Measurements from ENCODE around the gene CACNA1I.

CACNA1I gene

DNA sequence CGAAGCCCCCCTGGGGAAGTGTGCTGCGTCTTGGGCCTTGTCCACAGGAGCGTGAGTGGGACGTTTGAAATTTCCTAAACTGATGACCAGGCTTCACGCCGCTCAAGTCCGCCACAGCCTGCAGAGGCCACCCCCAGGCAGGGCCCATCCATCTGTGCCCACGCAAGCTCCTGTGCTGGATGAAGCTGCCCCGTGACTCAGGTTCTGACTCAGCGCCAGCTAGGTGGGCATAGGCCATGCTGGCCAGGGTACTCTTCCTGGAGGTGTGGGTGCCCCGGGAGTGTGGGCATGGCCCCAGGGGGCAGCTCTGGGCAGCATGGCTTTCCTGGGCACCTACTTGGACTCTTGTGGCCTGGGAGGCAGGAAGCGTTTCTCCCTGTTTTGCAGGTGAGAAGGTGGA, 134.8 kb downstream of the CACNA1I start:
- no peak for DNase-seq

DNA sequence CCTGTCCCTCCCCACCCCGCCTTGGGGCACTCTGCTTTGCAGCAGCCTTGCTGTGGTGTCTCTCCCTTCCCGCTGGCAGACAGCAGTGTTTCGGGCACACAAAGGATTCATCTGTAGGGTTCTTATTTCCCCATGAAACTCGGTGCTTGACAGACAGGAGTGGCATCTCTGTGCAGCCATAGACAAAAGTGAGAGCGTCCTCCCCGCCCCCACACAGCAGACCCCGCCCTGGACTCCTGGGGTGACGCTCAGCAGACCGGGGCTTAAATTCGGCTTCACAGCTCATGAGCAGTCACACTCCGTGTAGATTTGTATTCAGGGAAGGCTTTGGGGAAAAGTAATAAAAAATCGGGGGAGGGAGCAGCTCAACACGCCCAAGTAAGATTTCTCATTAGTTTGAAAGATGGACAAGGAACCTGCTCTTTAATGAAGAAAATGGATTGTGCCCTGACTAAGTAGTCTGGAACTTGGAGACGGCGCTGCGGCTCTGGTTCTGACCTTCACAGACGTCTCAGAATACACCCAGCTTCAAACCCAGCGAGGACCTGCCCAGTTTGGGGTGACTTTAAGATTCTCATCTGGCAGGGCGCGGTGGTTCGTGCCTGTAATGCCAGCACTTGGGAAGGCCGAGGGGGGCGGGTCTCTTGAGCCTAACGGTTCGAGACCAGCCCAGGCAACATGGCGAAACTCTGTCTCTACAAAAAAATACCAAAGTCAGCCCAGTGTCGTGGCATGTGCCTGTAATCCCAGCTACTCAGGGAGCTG, 136.0 kb downstream of the CACNA1I start:
- DNase-seq = no peak

DNA sequence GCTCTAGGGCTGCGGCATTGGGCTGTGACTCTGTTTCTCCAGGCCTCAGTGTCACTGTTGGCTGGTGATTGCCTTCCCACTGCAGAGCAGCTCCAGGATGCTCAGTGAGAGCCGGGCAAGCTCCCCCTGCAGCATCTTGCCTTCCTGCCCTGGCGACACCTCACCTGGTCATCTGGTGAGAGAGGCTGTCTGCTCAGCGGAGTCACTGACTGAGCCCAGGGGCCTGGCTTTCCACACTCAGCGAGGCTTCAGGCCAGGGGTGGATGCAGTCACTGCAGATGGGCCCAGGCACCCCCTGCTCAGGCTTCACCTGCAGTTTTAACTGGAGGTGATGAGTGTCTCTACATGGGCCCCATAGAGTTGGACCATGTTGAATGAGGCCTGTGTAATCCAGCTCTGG, 136.8 kb downstream of the CACNA1I start:
- DNase-seq = no peak

DNA sequence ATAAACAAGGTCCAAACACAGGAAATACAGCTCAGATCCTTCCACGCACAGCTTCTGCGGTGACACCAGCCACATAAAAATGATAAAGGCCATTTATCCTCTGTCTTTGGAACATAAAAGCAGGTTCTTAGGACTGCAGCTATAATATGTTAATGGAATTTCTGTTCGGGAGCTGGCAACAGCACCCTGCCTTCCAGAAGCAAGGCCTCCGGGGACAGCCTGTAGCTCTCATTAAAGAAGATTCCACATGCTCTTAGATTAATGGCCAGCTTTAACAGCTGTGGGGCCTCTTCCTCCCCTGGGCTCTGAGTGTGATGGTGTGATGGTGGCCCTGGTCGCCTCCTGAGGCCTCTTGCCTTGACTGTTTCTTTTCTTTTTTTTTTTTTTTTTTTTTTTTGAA, 137.3 kb downstream of the CACNA1I start:
- no peak for DNase-seq

DNA sequence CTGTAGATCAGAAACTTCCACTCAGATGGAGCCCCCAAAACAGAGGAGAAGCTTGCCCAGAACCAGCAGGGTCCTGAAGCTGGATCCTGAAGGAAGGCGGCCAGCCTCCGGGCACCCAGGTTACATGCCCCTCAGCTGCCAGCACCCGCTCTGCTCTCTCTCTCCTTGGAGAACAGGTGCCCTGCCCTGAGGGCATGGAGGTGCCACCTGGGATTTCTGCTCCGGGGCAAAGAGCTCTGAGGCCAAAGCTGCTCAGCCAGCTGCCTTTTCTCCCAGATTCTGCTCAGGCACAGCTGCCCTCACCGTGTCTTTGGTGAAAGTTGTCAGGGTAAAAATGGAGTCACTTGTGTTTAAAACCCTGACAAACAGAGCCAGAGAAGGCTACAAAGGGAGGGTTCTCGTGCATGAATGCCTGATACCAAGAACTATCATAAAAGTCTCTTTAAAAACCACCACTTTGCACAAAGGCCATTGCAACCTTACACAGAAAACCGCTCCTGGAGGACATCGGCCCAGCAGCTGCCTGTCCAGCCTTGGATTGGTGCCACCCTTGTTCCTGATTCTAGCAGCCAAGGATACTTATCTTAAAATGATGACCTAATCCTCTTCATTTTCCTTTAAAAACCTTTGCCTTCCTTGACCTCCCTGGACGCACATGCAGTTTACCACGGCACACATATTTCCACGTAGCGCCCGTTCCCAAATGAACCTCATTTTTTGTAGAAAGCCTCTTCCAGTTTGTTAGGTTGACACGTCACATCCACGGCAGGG, 140.0 kb downstream of the CACNA1I start:
- no peak for DNase-seq

DNA sequence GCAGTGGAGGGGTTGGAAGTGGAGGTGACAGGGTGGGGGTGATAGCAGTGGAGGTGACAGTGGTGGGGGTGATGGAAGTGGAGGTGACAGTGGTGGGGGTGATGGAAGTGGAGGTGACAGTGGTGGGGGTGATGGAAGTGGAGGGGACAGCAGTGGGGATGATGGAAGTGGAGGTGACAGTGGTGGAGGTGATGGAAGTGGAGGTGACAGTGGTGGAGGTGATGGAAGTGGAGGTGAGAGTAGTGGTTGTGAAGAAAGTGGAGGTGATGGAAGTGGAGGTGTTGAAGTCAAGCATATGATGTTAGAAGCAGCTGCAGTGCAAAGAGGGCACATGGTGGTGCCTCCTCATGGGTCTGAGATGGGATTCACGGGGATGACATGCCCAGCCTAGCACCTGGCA, 141.5 kb downstream of the CACNA1I start:
- DNase-seq = no peak

DNA sequence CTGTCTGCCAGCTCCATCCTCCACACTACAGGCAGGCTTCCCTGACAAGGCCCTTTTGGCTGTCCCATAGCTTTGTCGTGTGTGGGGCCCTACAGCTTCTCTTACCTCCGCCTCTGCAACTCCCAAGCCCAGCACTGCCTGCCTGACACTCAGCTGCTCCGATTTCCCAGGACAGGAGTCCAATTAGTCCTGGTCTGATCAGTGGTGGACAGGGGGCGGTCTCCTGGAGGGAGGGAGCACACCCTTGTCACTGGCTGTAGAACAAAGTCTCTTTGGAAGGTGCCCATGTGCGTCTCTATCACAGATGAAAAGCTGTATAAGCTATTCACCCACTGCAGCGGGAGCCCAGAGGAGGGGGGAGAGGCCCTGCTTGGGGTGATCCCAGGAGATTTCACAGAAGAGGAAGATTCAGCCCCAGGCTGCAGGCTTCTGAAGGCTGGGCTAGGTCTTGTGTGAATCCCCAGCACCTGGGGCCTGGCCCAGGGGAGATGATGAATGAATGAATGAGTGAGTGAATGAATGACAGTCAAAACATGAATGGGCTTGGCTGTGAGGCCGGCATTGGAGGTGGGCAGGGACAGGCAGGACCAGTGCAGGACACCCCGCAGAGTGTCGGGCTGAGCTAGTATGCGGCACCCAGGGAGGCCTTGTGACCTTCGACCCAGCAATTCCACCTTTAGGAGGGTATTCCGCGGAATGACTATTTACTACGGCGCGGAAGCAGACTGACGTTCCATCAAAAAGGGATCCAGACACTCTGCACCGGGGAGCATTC, 142.4 kb downstream of the CACNA1I start:
- no peak for DNase-seq

DNA sequence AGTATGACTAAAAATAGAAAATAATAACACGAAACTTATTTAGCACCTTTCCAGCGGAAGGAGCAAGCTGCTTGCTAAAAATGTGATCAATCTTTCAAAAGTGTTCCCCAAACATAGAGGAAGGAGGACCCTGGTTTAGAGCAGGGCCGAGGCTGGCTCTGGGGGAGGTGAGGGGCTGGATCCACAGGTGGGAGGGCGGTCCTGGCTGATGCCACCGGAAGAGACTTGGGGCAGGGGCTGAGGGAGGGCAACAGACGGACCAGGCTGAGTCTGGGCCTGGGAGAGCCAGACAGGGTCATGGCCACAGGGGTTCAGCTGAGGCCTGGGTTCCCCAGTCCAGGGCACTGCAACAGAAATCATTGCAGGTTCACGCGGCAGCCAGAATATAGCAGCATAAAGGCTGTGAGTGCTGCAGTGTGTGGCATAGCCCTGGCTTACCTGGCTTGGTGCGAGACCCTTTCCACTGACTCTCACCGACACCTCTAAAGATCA, 143.3 kb downstream of the CACNA1I start:
- no peak for DNase-seq

DNA sequence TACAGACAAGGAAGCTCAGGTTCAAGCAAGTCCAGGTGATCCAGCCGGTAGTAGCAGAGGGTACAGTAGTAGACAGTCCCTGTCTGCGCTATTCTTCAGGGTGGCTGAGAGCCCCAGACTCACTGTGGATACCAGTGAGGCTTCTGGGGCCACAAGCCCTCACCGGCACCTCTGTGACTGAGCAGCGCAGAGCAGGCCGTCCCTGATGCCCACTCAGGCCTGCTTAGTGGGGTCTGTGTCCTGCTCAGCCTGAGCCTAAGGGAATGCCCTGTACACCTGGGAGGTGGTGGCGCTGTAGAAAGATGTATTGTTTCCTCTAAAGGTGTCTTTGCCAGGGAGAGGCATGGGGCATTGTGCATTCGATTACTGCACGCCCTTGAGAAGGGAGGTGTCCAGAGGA, 143.8 kb downstream of the CACNA1I start:
- DNase-seq = no peak

DNA sequence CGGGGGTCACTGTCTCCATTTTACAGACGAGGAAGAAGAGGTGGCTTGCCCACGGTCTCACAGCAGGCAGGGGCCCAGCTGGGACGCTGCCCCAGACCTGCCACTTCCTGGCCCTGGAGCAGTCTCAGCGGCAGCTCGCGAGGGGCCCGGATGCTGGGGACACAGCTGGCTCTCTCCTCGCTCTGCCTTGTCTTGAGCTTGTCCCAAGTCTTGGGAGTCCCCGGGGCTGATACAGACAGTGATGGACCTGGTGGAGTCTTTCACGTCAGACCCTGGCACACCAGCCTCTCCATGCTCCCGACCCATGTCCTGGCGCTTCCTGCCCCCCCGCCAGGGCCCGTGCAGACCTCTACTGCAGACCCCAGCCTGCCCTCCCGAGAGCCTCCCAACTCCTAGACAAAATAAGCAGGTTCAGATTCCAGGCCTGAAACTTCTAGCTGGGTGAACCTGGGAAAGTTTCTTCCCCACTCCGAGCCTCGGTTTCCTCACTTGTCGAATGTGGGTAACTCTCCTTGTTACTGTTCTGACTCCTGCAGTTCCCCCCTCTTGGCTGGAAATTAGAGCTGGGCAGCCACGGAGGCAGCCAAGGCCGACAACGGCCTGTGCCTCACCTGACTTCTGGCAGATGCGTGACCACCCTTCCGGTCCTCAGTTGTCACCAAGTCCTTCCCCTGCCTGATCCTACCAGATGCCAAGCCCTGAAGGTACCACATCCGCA, 145.4 kb downstream of the CACNA1I start:
- no peak for DNase-seq

DNA sequence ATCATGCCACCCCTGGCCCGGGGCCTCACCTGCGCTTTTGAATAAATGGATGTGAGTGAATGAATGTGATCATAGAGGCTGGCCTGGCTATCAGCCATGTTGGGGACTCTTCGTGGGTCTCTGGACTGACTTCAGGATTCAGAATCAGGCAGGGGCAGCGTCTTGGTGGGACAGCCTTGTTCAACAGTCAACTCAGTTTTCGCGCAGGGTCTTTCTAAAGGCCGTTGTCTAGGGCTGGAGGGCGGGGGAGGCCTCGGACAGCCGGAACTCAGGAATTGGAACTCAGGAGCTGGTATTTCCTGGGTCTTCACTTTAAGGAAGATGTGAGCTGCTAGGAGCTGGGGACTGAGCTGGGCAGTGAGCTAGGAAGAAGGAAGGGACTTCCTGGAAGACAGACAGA, 146.0 kb downstream of the CACNA1I start:
- DNase-seq = no peak

DNA sequence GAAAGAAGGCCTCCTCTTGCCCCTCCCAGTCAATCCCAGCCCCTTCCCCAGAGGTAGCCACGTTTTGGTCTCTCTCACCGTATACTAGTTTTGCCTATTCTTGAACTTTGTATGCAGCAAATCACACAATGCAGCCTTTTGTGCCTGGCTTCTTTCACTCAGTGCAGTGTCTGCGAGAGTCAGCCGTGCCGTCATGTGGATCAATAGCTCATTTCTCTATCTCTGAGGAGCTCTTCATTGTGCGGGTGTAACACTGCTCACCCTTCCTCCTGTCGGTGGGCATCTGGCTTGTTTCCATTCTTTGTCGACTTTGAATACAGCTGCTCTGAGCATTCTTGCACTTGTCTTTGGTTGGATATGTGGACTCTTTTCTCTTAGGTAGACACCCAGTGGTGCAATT, 146.5 kb downstream of the CACNA1I start:
- DNase-seq = no peak

DNA sequence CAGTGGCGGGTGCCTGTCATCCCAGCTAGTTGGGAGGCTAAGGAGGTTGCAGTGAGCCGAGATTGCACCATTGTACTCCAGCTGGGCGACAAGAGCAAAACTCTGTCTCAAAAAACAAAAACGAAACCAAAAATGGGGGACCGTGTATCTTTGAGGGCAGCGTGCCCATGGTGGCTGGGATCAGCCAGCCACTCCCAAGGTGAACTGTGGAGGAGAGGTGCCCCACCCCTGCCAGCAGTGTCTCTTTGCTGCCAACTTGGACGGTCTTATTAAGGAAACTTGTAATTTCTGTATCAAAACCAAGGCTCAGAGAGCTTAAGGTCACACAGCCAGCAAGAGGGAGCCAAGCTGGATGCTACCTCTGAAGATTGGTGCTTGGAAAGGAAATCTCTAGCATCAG, 147.7 kb downstream of the CACNA1I start:
- DNase-seq = no peak

DNA sequence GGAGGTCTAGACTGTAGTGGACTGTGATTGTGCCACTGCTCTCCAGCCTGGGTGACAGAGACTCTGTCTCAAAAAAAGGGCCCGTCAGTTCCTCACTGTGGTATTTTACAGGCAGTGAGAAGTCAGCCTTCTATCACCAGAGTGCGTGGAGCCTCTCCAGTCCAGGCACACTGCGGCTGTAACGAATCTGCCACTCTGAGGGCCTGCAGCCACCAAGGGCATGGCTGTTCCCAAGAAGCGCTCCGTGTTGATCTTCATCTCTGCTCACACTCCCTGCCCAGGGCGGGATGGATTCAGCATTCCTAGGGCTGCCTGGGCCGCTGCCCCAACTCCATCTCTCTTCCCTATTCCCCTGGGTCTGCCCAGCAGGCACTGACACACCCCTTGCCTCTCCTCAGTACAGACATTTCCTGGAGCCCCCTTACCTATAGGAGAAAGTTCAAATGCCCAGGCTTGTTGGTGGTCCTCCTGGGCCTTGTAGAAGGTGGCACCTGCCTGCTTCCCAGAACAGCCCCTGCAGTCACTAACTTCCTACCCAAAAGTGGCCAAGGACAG, 148.4 kb downstream of the CACNA1I start:
- no peak for DNase-seq

DNA sequence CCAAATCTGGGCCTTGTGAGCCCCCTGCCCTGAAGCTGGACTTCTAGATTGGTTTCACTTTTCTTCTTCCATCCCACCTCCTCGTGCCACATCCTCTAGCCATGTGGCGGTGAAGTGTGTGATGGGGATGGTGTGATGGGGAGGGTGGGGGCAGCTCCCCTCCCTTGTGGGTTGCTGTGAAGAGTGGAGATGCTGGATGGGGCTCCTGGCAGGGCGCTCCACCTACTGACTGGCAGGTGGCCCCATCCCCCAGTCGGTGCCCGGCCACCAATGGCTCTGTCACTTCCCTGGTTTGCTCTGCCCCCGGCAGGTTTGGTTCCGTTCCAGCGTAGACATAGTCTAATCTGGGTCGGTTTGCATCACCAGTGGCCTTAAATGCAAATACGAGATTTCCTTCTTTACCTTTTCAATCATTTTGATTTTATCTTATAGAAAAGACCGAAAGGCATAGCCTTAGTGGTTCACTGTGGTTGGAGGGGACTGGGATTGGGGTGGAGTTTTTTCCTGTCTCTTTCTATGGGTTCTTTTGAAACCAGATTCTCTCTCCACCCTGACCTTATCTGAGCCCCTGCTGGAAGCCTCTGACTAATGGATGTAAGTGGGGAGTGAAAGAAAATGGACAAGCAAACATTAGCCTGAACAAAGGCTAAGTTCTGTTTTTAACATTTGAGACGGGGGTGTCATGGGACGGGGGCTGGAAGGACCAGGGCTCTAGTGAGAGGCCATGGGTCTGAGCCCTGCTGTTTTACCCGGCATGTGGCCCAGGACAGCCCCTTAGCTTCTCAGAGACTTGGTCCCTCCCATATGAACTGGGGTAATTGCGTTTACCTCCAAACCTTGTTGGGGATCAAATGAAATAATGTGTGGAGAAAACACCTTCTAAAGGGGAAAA, 149.3 kb downstream of the CACNA1I start:
- DNase-seq = no peak

DNA sequence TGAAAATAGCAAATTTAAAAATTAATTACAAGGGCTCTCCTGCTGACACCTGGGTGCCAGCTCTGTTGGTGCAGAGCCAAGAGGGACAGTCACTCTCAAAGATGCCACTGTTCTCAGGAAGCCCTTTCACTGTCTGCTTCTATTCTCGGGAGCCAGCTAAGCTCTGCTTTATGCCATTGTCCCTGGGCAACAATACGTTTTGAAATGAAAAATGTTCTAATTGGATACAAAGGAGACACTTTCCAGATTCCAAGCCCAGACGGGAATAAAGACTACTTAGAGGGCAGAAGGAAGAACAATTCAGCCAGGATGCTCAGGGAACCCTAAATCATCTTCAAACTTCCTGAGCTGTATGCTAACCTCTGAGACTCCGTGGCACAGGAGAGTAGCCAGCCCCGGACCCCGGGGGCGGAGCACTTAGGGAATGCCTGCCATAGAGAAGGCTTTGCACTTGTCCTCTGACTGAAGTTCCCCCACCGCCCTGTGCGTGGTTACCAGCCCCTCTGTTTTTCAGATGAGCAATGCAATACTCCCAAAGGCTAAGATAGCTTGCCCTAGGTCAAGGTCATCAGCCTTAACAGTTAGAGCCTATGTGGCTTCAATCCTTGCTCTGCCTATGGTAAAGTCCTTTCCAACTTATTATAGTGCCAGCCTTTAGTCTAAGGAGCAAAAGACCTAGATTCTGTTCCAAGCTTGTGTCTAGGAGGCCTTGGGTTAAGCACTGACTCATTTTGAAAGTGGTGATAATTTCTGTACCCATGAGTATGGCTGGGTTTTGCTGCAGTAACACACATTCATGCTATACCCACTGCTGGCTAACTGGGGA, 150.9 kb downstream of the CACNA1I start:
- no peak for DNase-seq

DNA sequence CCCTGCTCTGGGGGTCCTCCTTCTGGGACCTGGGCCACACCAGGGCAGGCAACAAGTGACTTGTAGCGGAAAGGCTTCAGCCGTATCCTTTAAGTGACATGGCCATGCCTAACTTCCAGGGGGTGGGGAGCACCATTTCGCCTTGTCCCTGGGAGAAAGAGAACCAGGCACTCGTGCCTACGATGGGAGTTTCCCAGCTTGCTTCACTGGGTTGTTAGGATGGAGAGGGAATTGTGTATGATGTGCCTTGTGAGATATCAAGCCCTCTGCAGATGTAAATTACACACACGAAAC, 151.4 kb downstream of the CACNA1I start:
- no peak for DNase-seq

DNA sequence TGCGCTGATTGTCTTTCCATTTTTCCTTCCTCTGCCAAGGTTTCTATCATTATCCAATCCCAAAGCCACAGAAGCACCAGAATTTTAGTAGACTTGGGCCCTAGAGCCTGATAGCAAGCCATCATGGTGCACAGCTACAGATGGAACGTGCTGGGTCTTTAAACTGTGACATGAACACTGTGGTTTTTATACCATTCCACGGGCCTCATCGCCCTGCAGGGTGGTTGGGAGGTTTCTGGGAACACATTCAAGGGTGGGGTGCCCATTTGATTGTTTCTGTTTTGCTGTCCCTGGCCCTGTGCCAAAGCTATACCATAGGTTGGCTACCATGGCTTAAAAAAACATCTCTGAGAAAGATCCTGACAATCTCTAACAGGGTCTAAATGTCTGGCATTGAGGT, 151.9 kb downstream of the CACNA1I start:
- no peak for DNase-seq

DNA sequence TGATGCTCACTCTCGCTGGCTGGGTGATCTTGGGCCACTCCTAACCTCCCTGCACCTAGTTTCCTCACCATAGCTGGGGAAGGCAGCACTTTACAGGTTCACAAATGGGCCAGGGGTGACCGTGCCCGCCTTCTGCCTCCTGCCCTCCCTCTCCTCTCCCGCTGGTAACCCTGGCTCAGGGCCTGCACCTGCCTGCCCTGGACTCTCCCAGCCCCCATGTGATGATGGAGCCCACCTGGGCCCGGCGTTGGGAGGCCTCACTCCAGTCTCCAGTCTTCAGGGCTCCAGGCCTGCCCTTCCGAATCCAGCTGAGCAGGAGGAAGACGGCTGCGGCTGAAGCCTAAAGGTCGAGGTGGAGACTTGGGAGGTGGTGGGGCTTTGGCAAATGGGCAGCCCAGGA, 152.9 kb downstream of the CACNA1I start:
- DNase-seq = no peak

DNA sequence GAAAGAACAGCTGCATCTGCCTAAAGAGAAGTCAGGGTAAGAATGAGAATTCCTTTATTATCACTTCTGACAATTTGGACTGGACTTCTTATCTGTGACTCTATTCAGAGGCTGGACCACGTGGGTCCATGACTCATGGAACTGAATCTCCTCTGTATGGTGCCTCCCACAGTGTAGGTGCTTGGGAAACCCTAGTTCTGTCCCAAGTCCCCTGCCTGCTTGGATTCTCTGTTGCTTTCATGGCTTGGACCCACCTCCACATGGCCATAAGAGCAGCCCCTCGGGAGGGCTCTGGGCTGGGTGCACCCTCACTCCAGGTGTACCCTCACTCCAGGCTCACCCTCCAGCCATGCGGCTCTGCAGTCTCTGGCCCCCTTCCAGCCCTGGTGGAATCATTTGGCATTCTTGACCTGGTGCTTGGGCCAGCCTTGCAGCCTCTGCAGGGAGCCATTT, 153.4 kb downstream of the CACNA1I start:
- DNase-seq = no peak

DNA sequence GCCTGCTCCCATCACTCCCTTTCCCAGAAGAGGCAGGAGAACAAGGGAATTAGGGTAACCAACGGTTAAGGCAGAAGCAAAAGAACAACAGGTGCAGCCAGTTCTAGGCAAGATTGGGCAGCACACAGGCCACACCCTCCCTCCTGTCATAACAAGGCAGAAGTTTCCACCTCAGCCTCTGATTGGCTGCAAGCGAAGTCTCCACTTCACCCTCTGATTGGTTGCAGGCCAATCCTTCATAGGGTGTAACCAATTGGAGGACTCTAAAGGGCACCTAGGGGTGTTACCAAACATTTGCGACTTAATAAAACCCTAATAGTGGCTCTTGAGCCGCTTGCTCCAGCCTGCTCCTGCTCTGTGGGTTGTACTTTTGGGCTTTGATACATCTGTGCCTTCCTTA, 153.8 kb downstream of the CACNA1I start:
- DNase-seq = no peak
